Measurements from ENCODE around the gene SIRT2.
"Not testable (repeated sequence)": the region's sequence is repeated elsewhere in the genome, so short reads cannot be mapped to it uniquely, and the experiment has no call there.

Gene SIRT2

GRCh38 chr19:38892841-38893240 is 6.6 kb downstream of the SIRT2 start:
- no peak for DNase-seq

GRCh38 chr19:38891771-38892170 is 7.6 kb downstream of the SIRT2 start:
- no peak for DNase-seq

- DNase-seq: no peak
Observed at GRCh38 chr19:38890686-38891085, 8.7 kb downstream of the SIRT2 start.

GRCh38 chr19:38889803-38890202 is 9.6 kb downstream of the SIRT2 start:
- DNase-seq: no peak

GRCh38 chr19:38888876-38889275 is 10.5 kb downstream of the SIRT2 start:
- DNase-seq: no peak

GRCh38 chr19:38884691-38885090 is 14.7 kb downstream of the SIRT2 start:
- not testable (repeated sequence) for DNase-seq

- no peak for DNase-seq
Observed at GRCh38 chr19:38883286-38883685, 16.1 kb downstream of the SIRT2 start.

GRCh38 chr19:38880882-38881609 is 18.4 kb downstream of the SIRT2 start:
- no peak for DNase-seq

- DNase-seq: no peak
Observed at GRCh38 chr19:38880076-38880881, 19.1 kb downstream of the SIRT2 start.

- no peak for DNase-seq
Observed at GRCh38 chr19:38879400-38879751, 20.0 kb downstream of the SIRT2 start.

GRCh38 chr19:38878575-38879399 is 20.6 kb downstream of the SIRT2 start:
- no peak for DNase-seq

- DNase-seq: peak; percentile 79
Observed at GRCh38 chr19:38877781-38878574, 21.4 kb downstream of the SIRT2 start, which contains the start of gene RINL. RINL (minus strand) TSS chr19:38878275; CDS start chr19:38876742, 1,533 bp downstream.

GRCh38 chr19:38875656-38876395 is 23.6 kb downstream of the SIRT2 start:
- no peak for DNase-seq

- DNase-seq: not testable (repeated sequence)
Observed at GRCh38 chr19:38873400-38873799, 26.0 kb downstream of the SIRT2 start.

GRCh38 chr19:38870612-38871011 is 28.8 kb downstream of the SIRT2 start:
- no peak for DNase-seq

GRCh38 chr19:38869836-38870607 is 29.4 kb downstream of the SIRT2 start:
- no peak for DNase-seq

GRCh38 chr19:38869160-38869835 is 30.1 kb downstream of the SIRT2 start:
- DNase-seq: no peak

GRCh38 chr19:38868551-38868950 is 30.9 kb downstream of the SIRT2 start:
- DNase-seq: no peak

GRCh38 chr19:38867171-38867780 is 32.1 kb downstream of the SIRT2 start:
- no peak for DNase-seq
